Tibial nerve (tissue), 4 donors: ENCODE results near the gene AKR1B15. TPM values are rescaled to one million over a fixed set of nuclear protein-coding genes. Genes with fewer than 3 reads are reported as not detected.
"Not testable (repeated sequence)": the region's sequence is repeated elsewhere in the genome, so short reads cannot be mapped to it uniquely, and the experiment has no call there.

Experiments
- DNase-seq, 2 donors: peaks; one replicate each; pipeline ENCODE4 v3.0.0-alpha.2; 2019; ENCODE audit warnings: low spot score in 2 of 2
- H3K27ac ChIP-seq, 4 donors: fragments of 200-600 bp; sonication (generic) in 3 of 4; one replicate each; pipeline ENCODE4 v1.5.1; 2017 to 2019; ENCODE audit warnings: mild to moderate bottlenecking in 1 of 4
- H3K27me3 ChIP-seq, 2 donors: fragments of 200-600 bp; sonication (generic) in 1 of 2; one replicate each; pipeline versions ENCODE4 v1.5.1 to v1.6.0; 2017 to 2019
- H3K36me3 ChIP-seq, 3 donors: fragments of 200-600 bp; sonication (generic); one replicate each; pipeline ENCODE4 v1.5.1; 2018 to 2019
- H3K4me1 ChIP-seq, 4 donors: fragments of 200-600 bp; sonication (generic) in 3 of 4; one replicate each; pipeline ENCODE4 v1.5.1; 2017 to 2019
- H3K4me3 ChIP-seq, 4 donors: fragments of 200-600 bp; sonication (generic) in 3 of 4; one replicate each; pipeline ENCODE4 v1.5.1; 2017 to 2019; ENCODE audit warnings: mild to moderate bottlenecking in 1 of 4, moderate library complexity in 1 of 4
- H3K9me3 ChIP-seq, 4 donors: fragments of 200-600 bp; sonication (generic) in 3 of 4; one replicate each; pipeline ENCODE4 v1.5.1; 2017 to 2019
- CTCF ChIP-seq, 5 experiments: fragments of 200-600 bp in 3 of 5; fragments of 450-650 bp in 2 of 5; sonication (generic) in 3 of 5; IDR thresholded peaks; one replicate each; pipeline ENCODE4 v1.5.1; 2016 to 2019; ENCODE audit warnings: antibody characterized with exemption in 5 of 5, mild to moderate bottlenecking in 3 of 5, moderate library complexity in 2 of 5
- EP300 ChIP-seq, 2 donors: sonication (generic); formaldehyde crosslinking; IDR thresholded peaks; one replicate each; pipeline ENCODE4 v1.6.1; 2017; ENCODE audit warnings: antibody characterized with exemption in 2 of 2, mild to moderate bottlenecking in 1 of 2
- POLR2A ChIP-seq, 2 donors: fragments of 450-650 bp; IDR thresholded peaks; one replicate each; pipeline ENCODE4 v1.6.1; 2017; ENCODE audit warnings: antibody characterized with exemption in 2 of 2, mild to moderate bottlenecking in 2 of 2, moderate library complexity in 2 of 2
- WGBS, 2 donors: methylation state at CpG; one replicate each; pipeline ENCODE4 v1.1.5; 2018; 5-methylcytosine and 5-hydroxymethylcytosine counted together
- total RNA-seq, 4 donors: library from RNA; depleted of rRNA; stranded (reverse); fragments of >200 nt; gene quantifications; one replicate each; pipeline ENCODE4 v1.1.0, GENCODE V29; 2016

Gene AKR1B15
- total RNA-seq, 4 donors from 2014 or later: 0.22 to 5.5 (median 1.4) TPM

DNA sequence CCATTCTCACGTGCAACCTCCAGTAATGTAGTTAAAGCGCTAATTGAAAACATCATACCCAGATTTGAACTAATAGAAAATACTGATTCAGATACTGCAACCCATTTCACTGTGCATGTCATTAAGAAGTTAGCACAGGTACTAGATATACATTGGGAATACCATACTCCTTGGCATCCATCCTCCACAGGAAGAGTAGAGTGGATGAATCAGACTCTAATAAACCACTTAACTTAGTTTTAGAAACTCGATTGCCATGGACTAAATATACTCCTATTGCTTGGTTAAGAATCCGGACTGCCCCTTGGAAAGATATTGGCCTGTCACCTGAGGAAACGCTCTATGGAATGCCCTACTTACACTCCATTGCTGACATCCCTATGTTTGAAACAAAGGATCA, 9.5 kb downstream of the AKR1B15 start:
- TF ChIP-seq CTCF (IDR thresholded peaks at IDR 0.05) (no peak), EP300 (IDR thresholded peaks at IDR 0.05) (no peak), POLR2A (IDR thresholded peaks at IDR 0.05) (no peak)
- Histone ChIP-seq H3K27me3 (no peaks in the 10 kb centered on the region), H3K4me1 (no peaks in the 10 kb centered on the region), H3K4me3 (no peak overlapping the region), H3K9me3 (no peaks in the 10 kb centered on the region), H3K36me3 (no peaks in the 10 kb centered on the region), H3K27ac (no peak overlapping the region)
- 88 to 89% methylated on average over 5 of the region's 5 CpGs for WGBS, 2 donors
- no peak for DNase-seq

- H3K4me1 ChIP-seq, H3K4me3 ChIP-seq, DNase-seq, H3K36me3 ChIP-seq, H3K27me3 ChIP-seq, H3K27ac ChIP-seq, H3K9me3 ChIP-seq: not testable (repeated sequence)
- 69 to 74% methylated on average over 5 of the region's 5 CpGs for WGBS, 2 donors
These were observed 12.7 kb downstream of the AKR1B15 start for GRCh38 chr7:134561616-134562015.

GRCh38 chr7:134562136-134562535, 13.2 kb downstream of the AKR1B15 start:
- 85 to 88% methylated on average over 6 of the region's 6 CpGs for WGBS, 2 donors
- no peaks in the 10 kb centered on the region for H3K9me3 ChIP-seq
- no peaks in the 10 kb centered on the region for H3K36me3 ChIP-seq
- TF ChIP-seq POLR2A (IDR thresholded peaks at IDR 0.05): no peak
- peak in 1 of 2 donors; percentile 7 for TF ChIP-seq EP300 (IDR thresholded peaks at IDR 0.05)
- TF ChIP-seq CTCF (IDR thresholded peaks at IDR 0.05): no peak
- DNase-seq: no peak
- H3K27me3 ChIP-seq: no peaks in the 10 kb centered on the region
- no peak overlapping the region for H3K4me3 ChIP-seq
- peaks cover 0 to 8% (median 0%) of the 10 kb centered on the region in 4 donors for H3K4me1 ChIP-seq
- no peak overlapping the region for H3K27ac ChIP-seq

GRCh38 chr7:134563398-134563749, 14.5 kb downstream of the AKR1B15 start:
- peak overlapping the region in 1 of 4 donors; percentile 28 for H3K27ac ChIP-seq
- H3K4me3 ChIP-seq: not testable (repeated sequence)
- 72 to 83% methylated on average over 2 of the region's 2 CpGs for WGBS, 2 donors

GRCh38 chr7:134565643-134566136, 16.8 kb downstream of the AKR1B15 start:
- Histone ChIP-seq H3K4me1 (peaks cover 0 to 8% (median 0%) of the 10 kb centered on the region in 4 donors), H3K4me3 (no peak overlapping the region), H3K36me3 (no peaks in the 10 kb centered on the region), H3K27ac (peak overlapping the region in 1 of 4 donors; percentile 50), H3K27me3 (no peaks in the 10 kb centered on the region), H3K9me3 (peaks cover 0 to 9% (median 0%) of the 10 kb centered on the region in 4 donors)
- peak in 1 of 2 donors; percentile 22 for DNase-seq
- 51 to 56% methylated on average over 2 of the region's 2 CpGs for WGBS, 2 donors
- TF ChIP-seq CTCF (IDR thresholded peaks at IDR 0.05) (no peak), EP300 (IDR thresholded peaks at IDR 0.05) (peak in 1 of 2 donors; percentile 22)

More at GRCh38 chr7:134563398-134563749, 14.5 kb downstream of the AKR1B15 start:
- H3K36me3 ChIP-seq, H3K27me3 ChIP-seq, H3K4me1 ChIP-seq, H3K9me3 ChIP-seq, DNase-seq: not testable (repeated sequence)

GRCh38 chr7:134567368-134567767, 18.5 kb downstream of the AKR1B15 start:
- DNase-seq: no peak
- Histone ChIP-seq H3K9me3 (peaks cover 0 to 11% (median 0%) of the 10 kb centered on the region in 4 donors), H3K4me1 (peaks cover 0 to 8% (median 0%) of the 10 kb centered on the region in 4 donors)

DNA sequence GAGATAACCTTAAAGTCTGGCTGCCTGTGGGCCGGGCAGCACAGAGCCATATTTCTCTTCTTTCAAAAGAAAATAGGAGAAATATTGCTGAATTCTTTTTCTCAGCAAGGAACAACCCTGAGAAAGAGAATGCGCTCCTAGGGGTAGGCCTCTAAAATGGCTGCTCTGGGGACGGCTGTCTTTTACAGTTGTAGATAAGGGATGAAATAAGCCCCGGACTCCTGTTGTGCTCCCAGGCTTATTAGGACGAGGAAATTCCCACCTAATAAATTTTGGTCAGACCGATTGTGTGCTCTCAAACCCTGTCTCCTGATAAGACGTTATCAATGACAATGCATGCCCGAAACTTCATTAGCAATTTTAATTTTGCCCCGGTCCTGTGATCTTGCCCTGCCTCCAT, 21.1 kb downstream of the AKR1B15 start:
- H3K4me3 ChIP-seq, H3K4me1 ChIP-seq, H3K36me3 ChIP-seq, DNase-seq, H3K27me3 ChIP-seq, H3K27ac ChIP-seq: not testable (repeated sequence)
- H3K9me3 ChIP-seq: peaks cover 0 to 11% (median 0%) of the 10 kb centered on the region in 4 donors
- 92 to 94% methylated on average over 9 of the region's 9 CpGs for WGBS, 2 donors

More at GRCh38 chr7:134567368-134567767, 18.5 kb downstream of the AKR1B15 start:
- 72 to 77% methylated on average over 3 of the region's 3 CpGs for WGBS, 2 donors
- no peak overlapping the region for H3K4me3 ChIP-seq
- no peaks in the 10 kb centered on the region for H3K27me3 ChIP-seq
- TF ChIP-seq POLR2A (IDR thresholded peaks at IDR 0.05): no peak
- no peak for TF ChIP-seq EP300 (IDR thresholded peaks at IDR 0.05)
- TF ChIP-seq CTCF (IDR thresholded peaks at IDR 0.05): no peak
- H3K36me3 ChIP-seq: no peaks in the 10 kb centered on the region
- no peak overlapping the region for H3K27ac ChIP-seq
